Measurements from ENCODE around the gene SCRT2. TPM values are rescaled to one million over a fixed set of nuclear protein-coding genes. Genes with fewer than 3 reads are reported as not detected.

Gene SCRT2
- total RNA-seq, 2 donors from 2014 or later = not detected

- H3K4me1 Mint-ChIP-seq (ENCODE audit: low read depth) = peaks cover 6% of the 10 kb centered on the region
- no peak overlapping the region for H3K27ac Mint-ChIP-seq
- H3K27me3 Mint-ChIP-seq (ENCODE audit: low read depth) = peaks cover 58% of the 10 kb centered on the region
- H3K4me3 Mint-ChIP-seq = peak overlapping the region; percentile 41 to 64
- ATAC-seq (replicated peaks in 1 of 2) = peak in 1 of 2 donors; percentile 27
- peak; percentile 14 to 16 for DNase-seq
- no peaks in the 10 kb centered on the region for H3K9me3 Mint-ChIP-seq
- no peaks in the 10 kb centered on the region for H3K36me3 Mint-ChIP-seq (ENCODE audit: insufficient read depth in 2 of 2)
These were observed 12.1 kb downstream of the SCRT2 start for GRCh38 chr20:663315-664090.

DNA sequence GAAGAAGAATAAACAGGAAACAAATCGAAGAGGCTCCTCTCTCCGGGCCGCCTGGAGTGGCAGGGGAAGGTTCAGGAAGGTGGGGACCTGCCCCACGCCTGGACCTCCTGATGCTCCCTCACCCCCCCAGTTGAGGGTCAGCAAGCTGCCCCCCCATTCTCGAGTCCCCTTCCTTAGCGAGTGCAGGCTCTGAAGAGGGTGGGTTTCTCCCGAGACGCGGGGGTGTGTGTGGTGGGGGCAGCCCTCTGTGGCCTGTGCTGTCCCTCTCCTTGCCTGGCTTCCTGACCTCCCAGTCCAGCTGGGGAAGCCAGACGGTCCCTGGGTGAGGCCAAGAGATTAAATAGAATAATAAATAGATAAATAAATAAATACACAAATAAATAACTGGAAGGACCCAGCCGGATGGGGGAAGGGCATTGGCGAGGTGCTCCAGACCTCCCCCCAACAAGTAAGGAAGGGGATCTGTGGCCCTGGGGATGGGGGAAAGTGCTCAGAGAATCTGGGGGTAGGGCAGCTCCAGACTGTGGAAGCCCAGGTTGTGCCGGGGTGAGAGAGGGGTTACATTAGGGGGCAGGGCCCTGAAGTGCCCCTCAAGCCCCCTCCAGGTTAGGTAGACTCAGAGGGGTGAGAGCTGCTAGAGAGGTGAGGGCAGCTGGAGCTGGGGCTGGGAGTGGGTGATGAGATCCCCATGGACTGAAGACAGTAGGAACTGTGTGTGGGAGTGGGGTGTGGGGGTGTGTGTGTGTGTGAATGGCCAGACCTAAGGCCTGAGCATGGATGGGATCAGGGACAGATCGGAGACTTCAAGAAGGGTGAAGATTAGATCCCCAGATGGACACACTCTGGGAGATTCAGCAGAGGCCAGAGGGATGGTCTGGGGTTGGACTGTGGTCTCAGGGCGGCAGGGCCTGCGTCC lies 13.1 kb downstream of the SCRT2 start:
- Mint-ChIP-seq H3K4me3 (peak overlapping the region; percentile 41 to 42), H3K36me3 (ENCODE audit: insufficient read depth in 2 of 2) (no peaks in the 10 kb centered on the region), H3K9me3 (no peaks in the 10 kb centered on the region), H3K4me1 (ENCODE audit: low read depth) (peaks cover 6% of the 10 kb centered on the region), H3K27ac (no peak overlapping the region), H3K27me3 (ENCODE audit: low read depth) (peaks cover 68% of the 10 kb centered on the region)
- DNase-seq = no peak
- no peak for ATAC-seq (replicated peaks in 1 of 2)

- Mint-ChIP-seq H3K4me1 (ENCODE audit: low read depth) (peaks cover 6% of the 10 kb centered on the region), H3K4me3 (no peak overlapping the region), H3K27ac (no peak overlapping the region), H3K27me3 (ENCODE audit: low read depth) (peaks cover 74% of the 10 kb centered on the region), H3K9me3 (no peaks in the 10 kb centered on the region), H3K36me3 (ENCODE audit: insufficient read depth in 2 of 2) (no peaks in the 10 kb centered on the region)
- DNase-seq = no peak
- no peak for ATAC-seq (replicated peaks in 1 of 2)
These were observed 13.9 kb downstream of the SCRT2 start for GRCh38 chr20:661474-662270.

DNA sequence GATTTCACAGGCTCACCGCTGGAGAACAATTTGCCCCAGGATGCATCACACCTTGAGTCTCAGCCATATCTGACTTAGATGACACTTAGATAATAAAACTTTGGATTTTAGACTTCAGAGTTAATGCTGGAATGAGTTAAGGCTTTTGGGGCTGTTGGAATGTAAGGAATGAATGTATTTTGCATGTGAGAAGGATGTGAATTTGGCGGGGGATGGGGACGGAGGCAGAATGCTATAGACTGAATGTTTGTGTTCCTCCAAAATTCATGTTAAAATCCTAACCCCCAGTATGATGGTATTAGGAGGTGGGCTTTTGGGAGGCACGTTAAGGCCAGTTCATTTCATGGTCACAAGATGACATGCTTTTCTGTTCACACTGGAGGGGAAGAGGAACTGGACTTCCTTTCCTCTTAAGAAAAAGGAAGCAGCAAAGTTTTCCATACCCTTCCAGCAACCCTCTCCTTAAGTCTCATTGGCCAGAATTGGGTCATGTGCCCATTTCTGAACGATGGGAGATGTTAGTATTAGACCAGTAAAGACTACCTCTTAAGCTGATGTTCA lies 16.8 kb downstream of the SCRT2 start:
- Mint-ChIP-seq H3K9me3 (no peaks in the 10 kb centered on the region), H3K36me3 (ENCODE audit: insufficient read depth in 2 of 2) (no peaks in the 10 kb centered on the region), H3K27ac (no peak overlapping the region), H3K4me3 (no peak overlapping the region), H3K4me1 (ENCODE audit: low read depth) (peaks cover 6% of the 10 kb centered on the region), H3K27me3 (ENCODE audit: low read depth) (peaks cover 83% of the 10 kb centered on the region)
- DNase-seq (no peak), ATAC-seq (replicated peaks in 1 of 2) (no peak)

DNA sequence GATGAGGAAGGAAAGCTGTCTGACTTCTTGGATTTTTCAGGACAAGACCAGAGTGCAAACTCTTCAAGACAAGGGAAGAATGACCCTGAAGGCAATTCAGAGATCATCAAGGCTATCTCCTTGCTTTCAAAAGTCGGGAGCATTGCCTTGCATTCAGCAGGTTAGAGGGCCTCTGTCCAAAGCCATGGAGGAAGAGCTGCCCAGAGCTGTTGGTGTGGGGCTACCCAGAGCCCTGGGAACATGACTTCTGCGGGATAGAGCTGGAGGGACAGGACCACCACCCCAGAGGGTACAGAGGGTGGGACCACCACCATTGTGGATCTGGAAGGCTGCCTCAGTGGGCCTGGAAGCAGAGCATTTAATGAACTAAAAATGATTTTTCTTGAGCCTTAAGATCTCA lies 17.4 kb downstream of the SCRT2 start:
- H3K9me3 Mint-ChIP-seq = no peaks in the 10 kb centered on the region
- no peak overlapping the region for H3K4me3 Mint-ChIP-seq
- ATAC-seq (replicated peaks in 1 of 2) (no peak), DNase-seq (no peak)
- peaks cover 81% of the 10 kb centered on the region for H3K27me3 Mint-ChIP-seq (ENCODE audit: low read depth)
- H3K4me1 Mint-ChIP-seq (ENCODE audit: low read depth) = peaks cover 9% of the 10 kb centered on the region
- no peaks in the 10 kb centered on the region for H3K36me3 Mint-ChIP-seq (ENCODE audit: insufficient read depth in 2 of 2)
- no peak overlapping the region for H3K27ac Mint-ChIP-seq

- Mint-ChIP-seq H3K9me3 (no peaks in the 10 kb centered on the region), H3K4me1 (ENCODE audit: low read depth) (peaks cover 20% of the 10 kb centered on the region), H3K36me3 (ENCODE audit: insufficient read depth in 2 of 2) (no peaks in the 10 kb centered on the region), H3K4me3 (no peak overlapping the region), H3K27ac (no peak overlapping the region), H3K27me3 (ENCODE audit: low read depth) (peaks cover 59% of the 10 kb centered on the region)
- DNase-seq = no peak
- no peak for ATAC-seq (replicated peaks in 1 of 2)
These were observed 19.6 kb downstream of the SCRT2 start for GRCh38 chr20:655726-656624.

GRCh38 chr20:654417-654750 lies 21.2 kb downstream of the SCRT2 start:
- Mint-ChIP-seq H3K36me3 (ENCODE audit: insufficient read depth in 2 of 2) (peaks cover 0 to 5% of the 10 kb centered on the region in 2 donors), H3K27me3 (ENCODE audit: low read depth) (peaks cover 55% of the 10 kb centered on the region), H3K27ac (peak overlapping the region; percentile 48), H3K4me1 (ENCODE audit: low read depth) (peaks cover 20% of the 10 kb centered on the region), H3K4me3 (peak overlapping the region; percentile 7 to 80), H3K9me3 (no peaks in the 10 kb centered on the region)
- ATAC-seq (replicated peaks in 1 of 2) (no peak), DNase-seq (no peak)

GRCh38 chr20:653590-654416 lies 21.8 kb downstream of the SCRT2 start:
- peak overlapping the region; percentile 39 for H3K27ac Mint-ChIP-seq
- H3K4me3 Mint-ChIP-seq = peak overlapping the region; percentile 78 to 80
- DNase-seq = no peak
- H3K4me1 Mint-ChIP-seq (ENCODE audit: low read depth) = peaks cover 20% of the 10 kb centered on the region
- peaks cover 2 to 5% of the 10 kb centered on the region in 2 donors for H3K36me3 Mint-ChIP-seq (ENCODE audit: insufficient read depth in 2 of 2)
- no peak for ATAC-seq (replicated peaks in 1 of 2)
- H3K9me3 Mint-ChIP-seq = no peaks in the 10 kb centered on the region
- peaks cover 49% of the 10 kb centered on the region for H3K27me3 Mint-ChIP-seq (ENCODE audit: low read depth)

DNA sequence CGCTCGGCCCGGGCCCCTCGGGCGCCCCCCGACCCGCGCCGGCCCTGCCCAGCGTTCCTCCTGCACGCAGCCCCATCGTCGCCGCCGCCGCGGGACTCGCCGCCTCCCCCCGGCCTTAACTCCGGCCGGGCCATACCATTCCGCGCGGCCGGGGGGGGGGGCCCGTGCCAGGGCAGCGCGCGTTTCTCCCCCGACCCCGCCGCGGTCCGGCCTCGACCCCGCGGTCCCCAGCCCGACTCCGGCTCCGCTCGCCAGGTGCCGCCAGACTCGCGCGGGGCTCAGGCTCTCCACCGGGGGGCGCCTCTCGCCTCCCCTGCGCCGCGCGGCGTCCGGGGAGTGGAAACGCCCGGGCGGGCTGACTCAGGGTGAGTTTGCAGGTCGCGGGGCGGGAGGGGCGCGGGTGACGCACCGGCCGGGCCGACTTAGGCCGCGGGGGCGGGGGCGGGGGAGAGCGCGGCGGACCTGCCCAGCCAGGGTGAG lies 22.5 kb downstream of the SCRT2 start, which contains the start of gene SRXN1:
Gene SRXN1, minus strand, starts transcription at position 91 of the 480 bp plus-strand sequence. Its CDS starts 15 bp downstream, at position 76.
- peak; percentile 90 to 91 for DNase-seq
- ATAC-seq (replicated peaks in 1 of 2) = peak; percentile 94 to 95
- peak within 1 kb of the TSS; percentile 78 to 87 for H3K4me3 Mint-ChIP-seq
- peak within 1 kb of the TSS; percentile 91 for H3K27ac Mint-ChIP-seq
- H3K4me1 Mint-ChIP-seq (ENCODE audit: low read depth) = peaks cover 20% of the 10 kb centered on the region
- no peaks in the 10 kb centered on the region for H3K9me3 Mint-ChIP-seq
- H3K27me3 Mint-ChIP-seq (ENCODE audit: low read depth) = peaks cover 42% of the 10 kb centered on the region
- H3K36me3 Mint-ChIP-seq (ENCODE audit: insufficient read depth in 2 of 2) = peaks cover 2 to 5% of the 10 kb centered on the region in 2 donors

- no peak for ATAC-seq (replicated peaks in 1 of 2)
- Mint-ChIP-seq H3K27ac (peak overlapping the region; percentile 91), H3K4me1 (ENCODE audit: low read depth) (peaks cover 20% of the 10 kb centered on the region), H3K9me3 (no peaks in the 10 kb centered on the region), H3K4me3 (peak overlapping the region; percentile 77 to 87), H3K36me3 (ENCODE audit: insufficient read depth in 2 of 2) (peaks cover 2 to 5% of the 10 kb centered on the region in 2 donors), H3K27me3 (ENCODE audit: low read depth) (peaks cover 37% of the 10 kb centered on the region)
- no peak for DNase-seq
These were observed 22.9 kb downstream of the SCRT2 start for GRCh38 chr20:652615-653109.

Data from activated T-cell treated with anti-CD3 and anti-CD28 coated beads, Interleukin-2, amount 50 U/mL, for 72 hours (primary cell).